Right lobe of liver (tissue), 4 donors: ENCODE data around the gene CD163L1.

Experiments used
- CTCF ChIP-seq, 4 donors: fragments of 200-600 bp in 3 of 4; fragments of 450-650 bp in 1 of 4; IDR thresholded peaks; one replicate each; pipeline versions ENCODE4 v1.5.1 to v1.8.0; 2016 to 2022; ENCODE audit warnings: antibody characterized with exemption in 4 of 4, mild to moderate bottlenecking in 2 of 4
- POLR2A ChIP-seq: fragments of 450-650 bp; IDR thresholded peaks from one replicate; pipeline ENCODE4 v1.6.1; 2017; ENCODE audit warnings: antibody characterized with exemption, mild to moderate bottlenecking
- donor health status: DM: no; HTN: no; CAD: no.
- donor health status: DM: no; HTN: no; CAD: no.
- donor health status: DM: no; HTN: yes; CAD: no.

- no peak for TF ChIP-seq CTCF (IDR thresholded peaks at IDR 0.05)
- no peak for TF ChIP-seq POLR2A
These were observed 56.7 kb downstream of the CD163L1 start for GRCh38 chr12:7387289-7387688.
